Osteocyte (in vitro differentiated cells): ENCODE data around the gene MYBPC3. TPM values are rescaled to one million over a fixed set of nuclear protein-coding genes. Genes with fewer than 3 reads are reported as not detected.
"Not testable (repeated sequence)": the region's sequence is repeated elsewhere in the genome, so short reads cannot be mapped to it uniquely, and the experiment has no call there.

ENCODE experiments used
- DNase-seq: peaks from one replicate; pipeline ENCODE4 v3.0.0; 2021; ENCODE audit warnings: mixed read lengths; ENCODE audit not compliant: unreplicated experiment; ENCODE audit errors: extremely low spot score
- H3K27ac Mint-ChIP-seq: one replicate; pipeline ENCODE4 v1.8.0; 2021; ENCODE audit warnings: mild to moderate bottlenecking, mixed read lengths; ENCODE audit not compliant: unreplicated experiment
- H3K27me3 Mint-ChIP-seq: one replicate; pipeline ENCODE4 v1.8.0; 2021; ENCODE audit warnings: mixed read lengths; ENCODE audit not compliant: unreplicated experiment
- H3K36me3 Mint-ChIP-seq: one replicate; pipeline ENCODE4 v1.8.0; 2021; ENCODE audit warnings: mixed read lengths; ENCODE audit not compliant: unreplicated experiment
- H3K4me1 Mint-ChIP-seq: one replicate; pipeline ENCODE4 v1.8.0; 2021; ENCODE audit warnings: mixed read lengths; ENCODE audit not compliant: unreplicated experiment
- H3K4me3 Mint-ChIP-seq: one replicate; pipeline ENCODE4 v1.8.0; 2021; ENCODE audit warnings: mild to moderate bottlenecking, moderate library complexity, mixed read lengths; ENCODE audit not compliant: unreplicated experiment
- H3K9me3 Mint-ChIP-seq: one replicate; pipeline ENCODE4 v1.8.0; 2021; ENCODE audit warnings: mixed read lengths; ENCODE audit not compliant: unreplicated experiment
- CTCF ChIP-seq: fragments of 200-600 bp; sonication (generic); IDR thresholded peaks from 2 replicates; pipeline ENCODE4 v1.5.0; 2021; ENCODE audit warnings: antibody characterized with exemption, mild to moderate bottlenecking, moderate library complexity
- total RNA-seq: library from RNA; stranded (reverse); gene quantifications from 2 replicates; pipeline ENCODE4 v1.2.1, GENCODE V29; 2021

The MYBPC3 gene
- total RNA-seq, 1 donor from 2014 or later, result not detected

- no peaks in the 10 kb centered on the region for H3K27me3 Mint-ChIP-seq
- no peaks in the 10 kb centered on the region for H3K36me3 Mint-ChIP-seq
- TF ChIP-seq CTCF, result no peak
- H3K9me3 Mint-ChIP-seq, result no peaks in the 10 kb centered on the region
- H3K4me3 Mint-ChIP-seq, result no peak overlapping the region
- no peak for DNase-seq
- H3K4me1 Mint-ChIP-seq, result no peaks in the 10 kb centered on the region
- H3K27ac Mint-ChIP-seq, result no peak overlapping the region
Measured at GRCh38 chr11:47338396-47339241, 13.9 kb downstream of the MYBPC3 start.

DNA sequence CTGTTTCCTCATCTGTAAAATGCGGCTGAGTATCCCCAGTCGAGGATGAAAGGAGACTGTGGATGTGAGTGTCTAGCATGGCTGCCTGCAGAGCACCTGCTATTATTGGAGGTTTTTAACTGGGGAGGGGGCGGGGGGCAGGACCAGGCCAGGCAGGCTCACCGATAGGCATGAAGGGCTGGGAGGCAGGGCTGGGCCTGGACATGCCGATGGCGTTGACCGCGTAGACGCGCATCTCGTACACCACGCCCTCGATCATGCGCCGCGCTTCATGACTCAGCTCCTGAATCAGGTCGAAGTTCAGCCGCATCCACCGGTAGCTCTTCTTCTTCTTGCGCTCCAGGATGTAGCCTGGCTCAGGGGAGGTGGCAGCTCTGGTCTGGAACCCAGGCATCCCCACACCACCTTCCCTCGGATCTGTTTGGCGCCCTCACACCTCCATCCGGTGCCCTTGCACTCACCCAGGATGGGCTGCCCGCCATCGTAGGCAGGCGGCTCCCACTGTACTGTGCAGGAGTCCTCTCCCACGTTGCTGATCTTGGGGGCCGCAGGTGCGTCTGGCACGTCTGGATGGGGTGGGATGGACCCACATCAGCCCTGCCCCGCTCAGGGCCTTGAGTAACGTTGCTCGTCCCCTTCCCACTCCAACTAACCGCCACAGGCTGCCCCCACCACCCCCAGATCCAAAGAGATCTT, 15.1 kb downstream of the MYBPC3 start:
- no peak overlapping the region for H3K27ac Mint-ChIP-seq
- no peaks in the 10 kb centered on the region for H3K9me3 Mint-ChIP-seq
- H3K4me1 Mint-ChIP-seq, result no peaks in the 10 kb centered on the region
- no peak overlapping the region for H3K4me3 Mint-ChIP-seq
- no peaks in the 10 kb centered on the region for H3K27me3 Mint-ChIP-seq
- H3K36me3 Mint-ChIP-seq, result no peaks in the 10 kb centered on the region
- DNase-seq, result no peak
- TF ChIP-seq CTCF, result no peak

GRCh38 chr11:47336595-47336994, 15.9 kb downstream of the MYBPC3 start:
- Mint-ChIP-seq H3K27me3 (no peaks in the 10 kb centered on the region), H3K36me3 (no peaks in the 10 kb centered on the region), H3K9me3 (no peaks in the 10 kb centered on the region), H3K27ac (no peak overlapping the region), H3K4me3 (no peak overlapping the region), H3K4me1 (no peaks in the 10 kb centered on the region)
- no peak for DNase-seq
- TF ChIP-seq CTCF, result no peak

- Mint-ChIP-seq H3K9me3 (no peaks in the 10 kb centered on the region), H3K4me3 (no peak overlapping the region), H3K36me3 (no peaks in the 10 kb centered on the region), H3K27me3 (no peaks in the 10 kb centered on the region), H3K27ac (no peak overlapping the region), H3K4me1 (no peaks in the 10 kb centered on the region)
- no peak for DNase-seq
- TF ChIP-seq CTCF, result no peak
Measured at GRCh38 chr11:47335733-47336132, 16.8 kb downstream of the MYBPC3 start.

GRCh38 chr11:47334699-47335411, 17.6 kb downstream of the MYBPC3 start:
- H3K4me1 Mint-ChIP-seq, H3K27ac Mint-ChIP-seq, DNase-seq, H3K9me3 Mint-ChIP-seq, H3K4me3 Mint-ChIP-seq, H3K27me3 Mint-ChIP-seq, H3K36me3 Mint-ChIP-seq: not testable (repeated sequence)
